ENCODE measurements around the gene SFXN2.
"Not testable (repeated sequence)": the region's sequence is repeated elsewhere in the genome, so short reads cannot be mapped to it uniquely, and the experiment has no call there.

Gene SFXN2

DNA sequence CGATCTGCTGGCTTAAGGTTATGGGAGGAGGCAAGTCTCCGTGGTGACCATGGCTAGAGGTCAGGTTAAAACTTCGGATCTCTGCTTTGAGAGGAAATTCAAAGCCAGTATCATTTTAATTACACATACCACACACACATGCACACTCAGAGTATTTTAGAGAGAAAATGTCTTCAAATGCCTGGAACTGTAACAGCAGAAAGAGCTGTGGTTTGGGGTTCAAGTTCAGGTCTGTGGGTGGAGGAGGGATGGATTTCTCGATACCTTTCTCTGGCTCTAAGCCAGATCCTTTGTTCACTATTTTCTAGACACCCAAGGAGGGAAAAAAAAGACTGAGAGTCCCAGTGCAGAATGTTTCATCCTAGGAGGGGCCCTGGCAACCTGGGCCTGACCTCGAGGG is 32.7 kb upstream of the SFXN2 start:
- no peak for DNase-seq

DNA sequence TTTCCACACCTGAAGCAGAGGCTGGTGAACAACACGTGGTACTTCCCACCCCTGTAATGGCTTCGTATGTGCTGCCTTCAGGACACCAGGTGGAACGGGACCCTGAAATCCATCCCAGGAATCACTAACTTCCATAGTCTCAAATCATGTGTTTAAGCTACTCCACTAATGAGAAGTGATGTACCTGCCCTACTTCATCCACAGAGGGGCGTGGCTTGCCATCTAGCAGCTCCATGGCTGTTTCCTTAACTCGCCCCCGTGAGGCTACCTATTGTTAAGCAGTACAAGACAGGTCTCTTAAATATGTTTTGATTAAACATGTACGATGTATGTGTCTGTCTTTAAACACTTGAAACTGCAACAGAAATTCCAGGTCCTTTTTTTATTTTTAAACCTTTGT is 32.0 kb upstream of the SFXN2 start:
- DNase-seq = no peak

DNA sequence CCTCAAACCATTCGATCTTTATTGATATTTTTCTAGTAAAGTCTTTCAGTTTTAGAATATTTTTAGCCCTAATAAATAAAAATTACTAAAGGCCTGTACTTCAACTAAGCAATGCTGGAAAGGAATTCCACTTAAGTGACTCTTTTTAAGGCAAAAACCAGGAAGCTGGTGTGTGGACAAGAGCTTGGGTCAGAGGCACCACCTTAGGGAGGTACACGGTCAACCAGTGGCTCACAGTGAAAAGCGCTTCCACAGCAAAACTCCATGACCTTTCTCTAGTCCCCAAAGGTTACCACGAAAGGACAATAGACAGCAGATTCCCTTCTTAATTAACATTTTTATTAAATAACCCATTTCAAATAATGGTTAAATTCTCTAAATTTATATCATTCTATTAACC is 31.5 kb upstream of the SFXN2 start:
- no peak for DNase-seq

DNA sequence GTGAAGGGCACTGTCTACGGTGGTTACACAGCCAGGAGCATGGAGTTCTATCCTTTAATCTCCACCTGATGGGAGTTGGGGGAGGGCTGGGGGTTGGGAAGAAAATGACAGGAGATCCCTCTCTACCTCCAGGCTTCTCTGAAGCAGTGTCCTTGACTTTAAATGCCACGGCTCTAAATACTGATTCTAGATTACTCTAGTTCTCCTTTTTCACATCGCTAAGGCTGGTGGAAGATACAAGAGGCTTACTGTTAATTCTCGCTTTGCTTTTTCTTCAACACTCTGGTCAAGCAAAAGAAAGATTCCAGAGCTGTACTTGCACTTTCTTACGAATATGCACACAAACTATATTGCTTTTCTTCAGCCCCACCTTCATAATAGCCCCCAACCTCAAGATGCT is 30.7 kb upstream of the SFXN2 start:
- DNase-seq = no peak

DNA sequence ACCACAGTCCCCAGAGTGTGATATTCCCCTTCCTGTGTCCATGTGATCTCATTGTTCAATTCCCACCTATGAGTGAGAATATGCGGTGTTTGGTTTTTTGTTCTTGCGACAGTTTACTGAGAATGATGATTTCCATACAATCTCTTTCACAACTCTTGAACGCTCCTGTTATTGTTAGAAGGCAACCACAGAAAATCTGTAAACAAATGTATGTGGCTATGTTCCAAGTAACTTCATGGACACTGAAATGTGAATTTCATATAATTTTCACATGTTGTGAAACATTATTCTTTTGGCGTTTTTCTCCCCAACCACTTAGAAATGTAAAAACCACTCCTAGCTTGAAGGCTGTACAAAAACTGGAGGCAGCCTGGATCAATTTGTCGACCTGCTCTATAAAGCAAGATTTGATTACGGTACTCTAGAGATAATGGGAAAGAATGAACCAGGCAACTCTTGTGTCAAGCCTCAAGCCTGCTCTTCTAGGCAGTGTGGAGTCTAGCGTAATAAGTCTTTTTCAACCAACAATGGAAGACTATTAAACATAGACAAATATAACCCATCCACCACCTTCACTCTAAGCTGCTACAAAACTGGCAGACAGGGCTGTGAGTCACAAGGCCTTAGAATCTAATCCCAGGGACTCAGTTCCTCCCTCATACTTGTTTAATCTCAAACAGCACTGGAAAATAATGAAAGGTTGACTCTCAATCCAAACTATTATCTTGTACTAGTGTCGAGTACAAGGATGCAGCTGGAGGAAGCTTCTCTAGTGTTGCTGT is 23.0 kb upstream of the SFXN2 start:
- no peak for DNase-seq

DNA sequence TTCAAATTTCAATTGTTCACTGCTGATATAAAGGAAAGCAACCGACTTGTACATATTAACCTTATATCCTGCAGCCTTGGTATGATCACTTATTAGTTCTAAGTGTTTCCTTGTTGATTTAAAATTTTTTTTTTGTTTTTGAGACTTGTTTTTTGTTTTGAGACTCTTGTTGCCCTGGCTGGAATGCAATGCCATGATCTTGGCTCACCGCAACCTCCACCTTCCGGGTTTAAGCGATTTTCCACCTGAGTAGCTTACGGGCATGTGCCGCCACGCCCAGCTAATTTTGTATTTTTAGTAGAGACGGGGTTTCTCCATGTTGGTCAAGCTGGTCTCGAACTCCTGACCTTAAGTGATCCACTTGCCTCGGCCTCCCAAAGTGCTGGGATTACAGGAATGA is 19.0 kb upstream of the SFXN2 start:
- not testable (repeated sequence) for DNase-seq

DNA sequence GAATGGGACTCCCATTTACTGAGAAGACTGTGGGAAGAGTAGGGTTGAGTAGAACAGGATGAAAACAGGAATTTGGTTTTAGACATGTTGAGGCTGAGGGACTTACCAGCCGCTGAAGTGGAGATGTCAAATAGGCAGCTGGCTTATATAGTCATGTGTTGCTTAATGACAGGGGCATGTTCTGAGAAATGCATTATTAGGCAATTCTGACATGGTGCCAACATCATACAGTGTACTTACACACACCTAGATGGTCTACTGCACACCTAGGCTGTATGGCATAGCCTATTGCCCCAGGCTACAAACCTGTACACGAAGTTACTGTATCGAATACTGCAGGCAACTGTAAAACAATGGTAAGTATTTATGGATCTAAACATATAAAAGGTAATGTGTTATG is 17.7 kb upstream of the SFXN2 start:
- no peak for DNase-seq

DNA sequence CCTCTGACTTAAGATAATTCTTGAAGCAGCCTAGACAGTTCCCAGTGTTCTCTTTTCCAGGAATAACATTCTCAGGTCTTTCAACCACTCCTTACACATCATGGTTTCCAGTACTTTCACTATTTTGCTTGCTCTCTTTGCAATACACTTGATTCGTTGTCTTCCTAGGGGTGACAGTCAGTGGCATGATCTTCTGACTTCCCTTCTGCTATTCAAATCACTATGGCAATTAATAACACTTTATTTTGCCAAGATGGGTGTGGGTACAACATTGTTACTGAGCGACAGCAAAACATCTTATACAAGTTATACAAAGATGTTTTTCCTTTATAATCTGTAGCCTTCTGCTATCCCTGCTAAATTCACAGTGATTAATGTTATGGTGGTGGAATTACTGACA is 15.5 kb upstream of the SFXN2 start:
- DNase-seq = no peak

DNA sequence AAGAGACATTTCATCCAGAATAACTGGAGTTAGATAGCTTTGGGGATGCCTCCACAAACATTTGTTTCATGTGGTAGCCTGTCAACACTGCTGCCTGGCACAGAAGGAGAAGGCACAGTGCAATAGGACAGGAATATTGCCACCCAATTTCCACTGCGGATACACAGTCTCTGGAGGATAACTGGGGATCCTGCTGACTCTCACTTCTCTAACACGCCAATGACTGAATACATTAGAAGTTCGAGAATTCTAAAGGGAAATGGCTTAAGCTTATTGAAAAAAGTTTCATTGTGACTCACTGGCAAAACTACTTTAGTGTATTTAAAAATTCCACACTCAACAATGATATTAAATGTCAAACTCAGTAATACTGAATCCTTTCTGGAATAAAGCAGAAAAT is 13.2 kb upstream of the SFXN2 start:
- no peak for DNase-seq

DNA sequence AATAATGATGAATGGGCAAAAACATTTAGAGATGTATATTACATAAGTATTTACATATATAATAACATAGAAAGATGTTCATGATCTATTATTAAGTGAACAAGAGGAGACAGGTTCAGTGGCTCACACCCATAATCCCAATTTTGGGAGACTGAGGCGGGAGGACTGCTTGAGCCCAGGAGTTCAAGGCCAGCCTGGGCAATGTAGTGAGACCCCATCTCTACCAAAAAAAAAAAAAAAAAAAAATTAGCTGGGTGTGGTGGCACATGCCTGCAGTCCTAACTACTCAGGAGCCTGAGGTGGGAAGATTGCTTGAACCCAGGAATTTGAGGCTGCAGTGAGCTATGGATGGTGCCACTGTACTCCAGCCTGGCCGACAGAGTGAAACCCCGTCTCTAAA is 12.6 kb upstream of the SFXN2 start:
- DNase-seq = no peak

DNA sequence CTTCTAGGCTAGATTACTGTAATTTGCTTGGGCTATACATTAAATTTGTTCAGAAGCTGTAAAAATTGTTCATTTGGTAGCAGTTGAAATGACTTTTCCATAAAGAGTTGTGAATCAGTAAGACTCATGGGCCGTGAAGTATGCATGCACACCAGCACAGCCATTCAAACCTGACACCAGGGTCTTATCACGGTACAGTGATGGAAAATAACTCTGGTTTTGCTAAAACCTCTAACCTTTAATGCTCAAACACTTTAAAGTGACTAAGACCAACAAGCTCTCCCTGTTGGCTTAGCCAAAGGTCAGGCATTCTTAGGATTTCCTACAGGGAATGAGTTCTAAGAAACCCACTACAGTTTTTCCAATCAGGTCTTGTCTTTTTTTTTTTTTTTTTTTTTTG is 11.7 kb upstream of the SFXN2 start:
- no peak for DNase-seq

DNA sequence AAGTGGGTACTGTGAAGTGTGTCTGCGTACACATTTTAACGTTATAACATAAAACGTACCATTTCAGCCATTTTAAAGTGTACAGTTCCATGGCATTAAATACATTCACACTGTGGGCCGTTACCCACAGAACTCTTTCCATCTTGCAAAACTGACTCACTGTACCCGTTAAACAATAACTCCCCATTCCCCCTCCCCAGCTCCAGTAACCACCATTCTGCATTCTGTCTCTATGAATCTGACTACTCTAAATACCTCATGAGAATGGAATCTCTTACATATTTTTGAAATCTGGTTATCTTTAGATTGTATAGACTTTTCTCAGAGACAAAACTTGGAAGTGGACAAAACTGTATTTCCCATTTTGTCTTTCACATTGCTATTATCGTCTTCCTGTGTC is 9.5 kb upstream of the SFXN2 start:
- no peak for DNase-seq

DNA sequence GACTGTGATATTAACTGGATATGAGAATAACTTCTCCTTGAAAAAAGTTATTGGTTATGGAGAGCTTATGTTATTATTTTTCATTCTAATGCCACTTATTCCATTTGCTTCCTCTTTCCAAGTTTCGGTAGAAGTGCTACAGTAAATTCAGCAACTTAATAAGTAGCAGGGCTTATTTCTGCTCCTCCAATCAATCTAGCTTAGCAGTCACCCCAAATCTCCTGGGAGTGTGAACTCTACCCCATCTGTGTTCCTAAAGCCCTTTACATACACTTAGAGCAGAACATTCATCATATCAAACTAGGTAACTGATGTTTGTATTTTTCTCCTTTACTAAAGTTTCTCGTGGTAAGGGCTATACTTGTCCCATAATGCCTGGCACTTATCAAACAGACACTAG is 8.9 kb upstream of the SFXN2 start:
- no peak for DNase-seq

DNA sequence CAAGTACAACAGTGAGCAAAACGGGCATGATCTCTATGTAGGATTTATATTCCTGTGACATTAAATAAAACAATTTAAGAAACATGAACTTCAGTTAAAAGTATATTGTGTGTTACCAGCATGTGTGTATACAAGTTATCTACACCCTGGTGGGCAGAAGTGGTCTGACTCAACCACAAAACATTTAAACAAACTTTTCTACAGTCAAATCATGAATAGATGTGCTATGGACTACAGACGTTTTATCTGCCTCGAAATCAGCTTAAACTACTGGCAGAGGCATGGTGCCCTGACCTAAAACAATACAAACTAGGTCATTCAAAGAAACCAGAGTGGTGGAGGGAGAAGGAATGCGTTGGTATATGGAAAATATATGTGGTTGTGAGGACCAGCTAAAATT is 3.8 kb upstream of the SFXN2 start:
- no peak for DNase-seq

DNA sequence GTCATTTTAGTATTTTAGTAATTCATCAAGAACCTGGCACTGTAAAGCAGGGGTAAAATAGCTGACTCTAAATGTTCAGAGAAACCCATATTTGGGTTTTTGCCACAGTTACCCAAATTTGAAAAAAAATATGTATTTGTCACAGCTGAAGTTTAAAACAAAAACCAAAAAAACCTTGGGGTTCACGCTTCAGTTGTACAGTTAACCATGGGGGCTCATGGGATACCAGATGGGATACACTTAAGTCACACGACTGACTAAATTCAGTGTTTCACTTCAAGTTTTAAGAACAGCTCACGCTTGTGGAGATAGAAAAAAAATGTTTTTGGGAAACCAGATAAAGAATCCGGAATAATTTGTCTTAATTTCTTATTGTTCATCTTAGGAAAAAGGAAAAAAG is 2.3 kb upstream of the SFXN2 start:
- no peak for DNase-seq

DNA sequence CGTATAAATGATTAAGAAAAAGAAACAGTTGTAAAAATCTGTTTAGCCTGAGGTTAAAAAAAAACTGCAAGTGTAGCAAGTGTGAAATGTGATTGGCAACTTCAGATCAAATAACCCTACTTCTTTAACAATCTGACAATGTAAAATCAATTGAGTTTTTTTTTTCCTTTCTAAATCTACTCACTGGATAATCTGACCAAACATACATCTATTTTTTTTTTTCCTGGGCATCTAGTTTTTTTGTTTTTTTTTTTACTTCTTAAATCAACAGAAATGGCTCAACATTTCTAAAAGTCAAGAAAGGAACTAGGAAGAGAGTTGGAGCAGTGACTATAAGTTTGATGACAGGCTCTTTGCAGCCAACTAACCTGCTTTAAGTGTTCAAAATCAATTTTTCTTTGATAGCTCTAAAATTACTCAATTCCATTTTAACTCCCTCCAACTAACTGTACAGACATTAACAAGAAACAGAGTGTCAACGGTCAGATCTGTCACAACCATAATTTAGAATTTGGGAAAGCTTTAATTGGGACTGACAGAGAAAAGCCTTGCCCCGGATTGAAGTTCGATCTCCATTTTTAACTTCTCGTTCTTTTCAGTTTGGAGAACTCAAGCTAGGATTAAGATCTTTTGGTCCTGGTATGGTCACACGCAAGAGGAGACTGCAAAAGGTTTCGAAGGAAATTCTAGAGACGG is 1.4 kb upstream of the SFXN2 start:
- DNase-seq = no peak

DNA sequence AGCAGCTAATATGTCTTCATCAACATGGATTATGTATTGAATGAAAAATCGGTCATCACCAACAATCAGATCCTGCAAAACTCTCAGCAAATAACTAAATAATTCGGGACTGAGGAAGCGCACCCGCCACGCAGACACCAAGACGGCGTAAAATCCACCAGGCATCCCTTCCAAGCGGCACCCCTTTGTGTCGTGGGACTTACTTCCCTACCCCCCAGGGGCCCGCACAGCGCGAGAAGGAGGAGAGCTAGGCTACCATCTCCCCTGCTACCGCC is 960 bp upstream of the SFXN2 start:
- DNase-seq = no peak

DNA sequence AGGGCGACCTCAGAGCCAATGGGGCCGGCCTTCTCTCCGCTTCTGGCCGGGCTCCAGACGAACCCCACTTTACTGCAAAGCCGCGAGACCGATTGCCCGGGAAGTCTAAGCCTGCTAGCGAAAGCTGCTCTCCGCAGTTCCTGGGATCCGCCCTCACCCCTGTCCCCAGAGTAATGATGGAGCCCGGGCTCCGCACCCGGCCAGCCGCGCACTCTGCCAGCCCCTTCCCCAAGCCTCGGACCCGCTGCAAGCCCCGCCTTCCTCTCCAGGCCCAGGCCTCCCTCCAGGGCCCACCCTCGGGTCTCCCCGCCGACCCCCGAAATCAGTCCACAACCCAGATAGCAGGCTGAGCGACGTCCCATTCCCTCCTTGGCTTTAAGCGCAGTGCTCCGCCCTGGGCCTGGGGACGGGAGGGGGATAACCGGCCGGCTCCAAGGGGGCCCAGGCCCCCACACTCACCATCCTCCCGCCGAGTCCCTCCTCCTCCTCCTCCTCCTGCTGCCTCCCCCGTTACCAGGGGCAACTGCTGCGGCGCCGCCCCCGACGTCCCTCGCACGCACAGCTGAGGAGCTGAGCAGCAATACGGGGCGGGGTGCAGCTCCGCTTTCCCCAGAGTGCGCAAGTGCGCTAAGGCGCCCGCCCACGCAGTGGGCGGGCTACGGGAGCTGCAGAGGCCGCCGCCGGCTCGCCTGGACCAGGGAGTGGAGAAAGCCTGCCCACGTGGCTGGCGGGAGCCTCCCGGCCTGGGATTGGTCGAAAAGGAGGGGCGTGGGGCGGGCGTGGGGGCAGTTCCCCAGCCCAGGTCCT is 419 bp upstream of the SFXN2 start, which contains the start of gene ARL3:
ARL3 (minus strand) TSS at position 584 of the 807 bp plus-strand sequence; CDS start at position 462, 122 bp downstream.
- DNase-seq = peak; percentile 92

DNA sequence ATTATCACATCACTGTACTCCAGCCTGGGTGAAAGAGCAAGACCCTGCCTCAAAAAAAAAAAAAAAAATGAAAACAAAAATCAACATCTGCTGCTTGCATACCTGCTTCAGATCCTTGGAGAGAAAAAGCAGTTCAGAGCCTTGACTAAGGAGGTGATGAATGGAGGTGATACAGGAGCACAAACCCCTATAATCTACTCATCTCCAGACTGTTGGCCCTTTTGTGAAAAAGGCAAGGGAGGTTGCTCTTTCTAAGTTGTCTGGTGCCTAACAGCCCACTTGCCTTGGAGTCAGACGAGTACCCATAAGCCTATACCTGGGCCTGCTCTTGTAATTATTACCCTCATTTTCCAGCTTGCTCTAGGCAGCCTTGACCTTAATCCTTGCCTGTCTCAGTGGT is 1.4 kb downstream of the SFXN2 start:
- DNase-seq = no peak

DNA sequence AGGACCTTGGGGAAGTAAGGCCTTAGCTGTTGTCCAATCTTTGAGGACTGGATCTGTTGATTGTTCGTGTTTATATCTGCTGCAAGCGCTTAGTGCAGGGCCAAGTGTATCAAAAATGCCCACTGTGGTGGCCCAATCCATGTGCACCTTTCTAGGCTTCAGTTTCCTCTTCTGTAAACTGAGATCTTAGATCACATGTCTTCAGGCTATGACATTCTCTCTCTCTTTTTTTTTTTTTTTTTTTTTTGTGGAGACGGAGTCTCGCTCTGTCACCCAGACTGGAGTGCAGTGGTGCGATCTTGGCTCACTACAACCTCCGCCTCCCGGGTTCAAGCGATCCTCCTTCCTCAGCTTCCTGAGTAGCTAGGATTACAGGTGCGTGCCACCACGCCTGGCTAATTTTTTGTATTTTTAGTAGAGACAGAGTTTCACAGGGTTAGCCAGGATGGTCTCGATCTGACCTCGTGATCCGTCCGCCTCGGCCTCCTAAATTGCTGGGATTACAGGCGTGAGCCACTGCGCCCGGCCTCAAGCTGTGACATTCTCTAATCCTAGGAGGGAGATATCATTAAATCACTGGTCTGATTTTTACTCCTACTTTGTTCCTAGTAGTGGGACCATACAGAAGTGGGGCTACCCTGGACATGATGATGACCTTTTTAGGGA is 2.6 kb downstream of the SFXN2 start:
- DNase-seq = not testable (repeated sequence)

DNA sequence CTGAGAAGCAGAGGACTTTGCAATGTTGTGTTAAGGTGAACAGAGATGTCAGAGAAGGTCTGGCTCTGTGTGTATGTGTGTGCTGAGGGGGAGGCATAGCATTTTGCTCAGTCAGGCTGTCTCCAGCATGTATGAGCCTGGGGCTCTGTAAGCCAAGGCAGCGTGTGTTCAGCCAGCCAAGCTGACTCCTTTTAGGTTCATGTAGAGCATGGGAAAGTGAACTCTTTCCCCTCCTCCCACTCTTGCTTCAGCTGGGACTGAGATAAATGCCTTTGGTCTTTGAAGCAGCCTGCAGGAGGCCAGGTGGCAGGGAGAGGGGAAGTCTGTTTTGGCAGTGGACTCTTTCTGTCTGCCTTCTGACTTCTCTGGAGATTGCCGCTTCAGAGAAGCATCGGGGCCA is 3.8 kb downstream of the SFXN2 start:
- DNase-seq = no peak

DNA sequence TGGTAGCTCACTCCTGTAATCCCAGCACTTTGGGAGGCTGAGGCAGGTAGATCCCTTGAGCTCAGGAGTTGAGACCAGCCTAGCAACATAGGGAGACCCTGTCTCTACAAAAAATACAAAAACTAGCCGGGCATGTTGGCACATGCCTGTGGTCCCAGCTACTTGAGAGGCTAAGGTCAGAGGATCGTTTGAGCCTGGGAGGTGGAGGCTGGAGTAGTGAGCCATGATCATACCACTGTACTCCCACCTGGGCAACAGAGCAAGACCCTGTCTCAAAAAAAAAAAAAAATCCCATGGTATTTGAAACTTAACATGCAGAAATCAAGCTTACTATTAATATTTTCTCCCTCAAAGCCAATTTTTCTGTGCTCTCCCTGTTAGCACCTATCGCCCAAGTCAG is 5.9 kb downstream of the SFXN2 start:
- DNase-seq = no peak

DNA sequence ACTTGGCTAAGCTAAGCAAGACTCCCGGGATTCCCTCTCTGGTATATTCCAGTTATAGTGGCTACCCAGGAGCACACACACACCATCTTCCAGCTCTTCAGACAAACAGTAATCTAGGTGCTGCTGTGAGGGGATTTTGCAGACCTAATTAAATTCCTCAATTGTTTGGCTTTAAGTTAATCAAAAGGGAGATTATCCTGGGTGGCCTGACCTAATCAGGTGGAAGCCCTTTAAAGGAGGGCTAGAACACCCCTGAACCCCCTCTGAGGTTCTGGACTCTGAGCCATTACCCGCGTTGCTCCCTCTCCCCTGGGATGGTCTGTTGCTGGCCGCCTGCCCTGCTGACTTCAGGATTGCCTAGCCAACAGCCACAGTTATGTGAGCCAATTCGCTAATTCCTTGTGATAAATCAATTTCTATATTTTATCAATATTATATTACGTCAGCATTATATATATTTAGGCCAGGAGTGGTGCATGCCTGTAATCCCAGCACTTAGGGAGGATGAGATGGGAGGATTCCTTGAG is 6.4 kb downstream of the SFXN2 start:
- no peak for DNase-seq
